ENCODE results near the gene STAT5B. TPM values are rescaled to one million over a fixed set of nuclear protein-coding genes. Genes with fewer than 3 reads are reported as not detected.

The STAT5B gene
- total and polyA plus RNA-seq, 2 of the 13 experiments (the other 11 are each of a cell fraction or from before 2014, with no cell fraction given), result 21.0 to 42.8 TPM

- TF ChIP-seq HNF4G (IDR thresholded peaks at IDR 0.05; ENCODE audit: borderline replicate concordance, low read depth, low read length) (no peak), HNF4G (CRISPR knock-in tag; IDR thresholded peaks at IDR 0.05; ENCODE audit: borderline replicate concordance, low read depth) (peak; percentile 32; the same call in 1 of the 2 replicates), SP1 (IDR thresholded peaks at IDR 0.05) (peak; percentile 62), SP1 (CRISPR knock-in tag; IDR thresholded peaks at IDR 0.05) (peak; percentile 99), REL (CRISPR knock-in tag; conservative IDR thresholded peaks at IDR 0.05) (no peak), ZIK1 (CRISPR knock-in tag; IDR thresholded peaks at IDR 0.05; ENCODE audit: borderline replicate concordance, low read depth) (peak; percentile 36; the same call in 1 of the 2 replicates), FIP1L1 (IDR thresholded peaks at IDR 0.05; ENCODE audit: borderline replicate concordance, insufficient read depth, low read depth, low read length) (0 out of 2 replicates have a peak, but pooled peaks have one; percentile 58), ZBTB26 (CRISPR knock-in tag; IDR thresholded peaks at IDR 0.05; ENCODE audit: borderline replicate concordance) (peak; percentile 64; the same call in 1 of the 2 replicates), ATF5 (CRISPR knock-in tag; IDR thresholded peaks at IDR 0.05; ENCODE audit: low read depth) (no peak), XRCC5 (optimal IDR thresholded peaks at IDR 0.05; ENCODE audit: low read length) (peak; percentile 92), ZNF501 (CRISPR knock-in tag; IDR thresholded peaks at IDR 0.05) (peak; percentile 88; the same call in 1 of the 2 replicates), ZMYM3 (CRISPR knock-in tag; IDR thresholded peaks at IDR 0.05) (peak; percentile 97), ZHX1 (CRISPR knock-in tag; IDR thresholded peaks at IDR 0.05; ENCODE audit: low read depth) (peak; percentile 67; the same call in 1 of the 2 replicates), ZNF775 (CRISPR knock-in tag; IDR thresholded peaks at IDR 0.05; ENCODE audit: borderline replicate concordance) (no peak), ZNF225 (CRISPR knock-in tag; IDR thresholded peaks at IDR 0.05) (peak; percentile 94), POGZ (CRISPR knock-in tag; IDR thresholded peaks at IDR 0.05) (peak; percentile 85), PRDM10 (CRISPR knock-in tag; IDR thresholded peaks at IDR 0.05; ENCODE audit: low read depth) (peak; percentile 80; the same call in 1 of the 2 replicates), ZNF263 (CRISPR knock-in tag; IDR thresholded peaks at IDR 0.05) (peak; percentile 56; the same call in 1 of the 2 replicates), ZNF337 (CRISPR knock-in tag; IDR thresholded peaks at IDR 0.05; ENCODE audit: borderline replicate concordance, low read depth) (no peak)
These were observed 82.0 kb downstream of the STAT5B start, which contains the start of gene GHDC (continued) for GRCh38 chr17:42193969-42194899.
